ENCODE results near the gene PLCH2. TPM values are rescaled to one million over a fixed set of nuclear protein-coding genes. Genes with fewer than 3 reads are reported as not detected.

PLCH2 gene
- total and polyA plus RNA-seq, 4 donors = 3.3 to 19.0 (median 12.1) TPM

- WGBS (ENCODE audit: insufficient coverage) = 1% methylated on average over 28 of the region's 30 CpGs
- peaks cover 86% of the 10 kb centered on the region for H3K4me1 ChIP-seq (ENCODE audit: control insufficient read depth, insufficient read depth, low read length)
Observed at GRCh38 chr1:2466958-2467554, 9.0 kb upstream of the PLCH2 start.

GRCh38 chr1:2468041-2468472 is 8.0 kb upstream of the PLCH2 start:
- Histone ChIP-seq H3K4me1 (ENCODE audit: control insufficient read depth, insufficient read depth, low read length) (peaks cover 87% of the 10 kb centered on the region), H3K36me3 (ENCODE audit: control insufficient read depth, insufficient read depth, low read length) (peaks cover 21% of the 10 kb centered on the region), H3K4me3 (ENCODE audit: low read depth, low read length) (no peak overlapping the region), H3K27ac (ENCODE audit: low read depth, low read length) (no peak overlapping the region), H3K27me3 (ENCODE audit: control insufficient read depth, insufficient read depth, low read length) (peaks cover 5% of the 10 kb centered on the region), H3K9me3 (ENCODE audit: control insufficient read depth, insufficient read depth, low read length) (no peaks in the 10 kb centered on the region)
- DNase-seq (ENCODE audit: low read depth in 4 of 6, low spot score in 6 of 6) = no peak
- WGBS (ENCODE audit: insufficient coverage) = 39% methylated on average over 11 of the region's 14 CpGs

More at GRCh38 chr1:2466958-2467554, 9.0 kb upstream of the PLCH2 start:
- peak in 2 of 6 donors; percentile 66 to 71 for DNase-seq (ENCODE audit: low read depth in 4 of 6, low spot score in 6 of 6)
- Histone ChIP-seq H3K27ac (ENCODE audit: low read depth, low read length) (no peak overlapping the region), H3K27me3 (ENCODE audit: control insufficient read depth, insufficient read depth, low read length) (peaks cover 5% of the 10 kb centered on the region), H3K4me3 (ENCODE audit: low read depth, low read length) (no peak overlapping the region), H3K9me3 (ENCODE audit: control insufficient read depth, insufficient read depth, low read length) (no peaks in the 10 kb centered on the region), H3K36me3 (ENCODE audit: control insufficient read depth, insufficient read depth, low read length) (peaks cover 20% of the 10 kb centered on the region)

GRCh38 chr1:2468540-2468939 is 7.5 kb upstream of the PLCH2 start:
- Histone ChIP-seq H3K27ac (ENCODE audit: low read depth, low read length) (no peak overlapping the region), H3K36me3 (ENCODE audit: control insufficient read depth, insufficient read depth, low read length) (peaks cover 26% of the 10 kb centered on the region), H3K4me1 (ENCODE audit: control insufficient read depth, insufficient read depth, low read length) (peaks cover 87% of the 10 kb centered on the region), H3K27me3 (ENCODE audit: control insufficient read depth, insufficient read depth, low read length) (peaks cover 5% of the 10 kb centered on the region), H3K4me3 (ENCODE audit: low read depth, low read length) (no peak overlapping the region), H3K9me3 (ENCODE audit: control insufficient read depth, insufficient read depth, low read length) (no peaks in the 10 kb centered on the region)
- DNase-seq (ENCODE audit: low read depth in 4 of 6, low spot score in 6 of 6) = no peak
- WGBS (ENCODE audit: insufficient coverage) = 61% methylated on average over 9 of the region's 10 CpGs

GRCh38 chr1:2469103-2469940 is 6.8 kb upstream of the PLCH2 start:
- H3K9me3 ChIP-seq (ENCODE audit: control insufficient read depth, insufficient read depth, low read length) = no peaks in the 10 kb centered on the region
- no peak overlapping the region for H3K4me3 ChIP-seq (ENCODE audit: low read depth, low read length)
- H3K27me3 ChIP-seq (ENCODE audit: control insufficient read depth, insufficient read depth, low read length) = peaks cover 5% of the 10 kb centered on the region
- H3K27ac ChIP-seq (ENCODE audit: low read depth, low read length) = no peak overlapping the region
- no peak for DNase-seq (ENCODE audit: low read depth in 4 of 6, low spot score in 6 of 6)
- H3K36me3 ChIP-seq (ENCODE audit: control insufficient read depth, insufficient read depth, low read length) = peaks cover 30% of the 10 kb centered on the region
- WGBS (ENCODE audit: insufficient coverage) = 64% methylated on average over 24 of the region's 25 CpGs
- H3K4me1 ChIP-seq (ENCODE audit: control insufficient read depth, insufficient read depth, low read length) = peaks cover 88% of the 10 kb centered on the region

GRCh38 chr1:2470290-2471158 is 5.6 kb upstream of the PLCH2 start:
- H3K27me3 ChIP-seq (ENCODE audit: control insufficient read depth, insufficient read depth, low read length) = peaks cover 5% of the 10 kb centered on the region
- no peaks in the 10 kb centered on the region for H3K9me3 ChIP-seq (ENCODE audit: control insufficient read depth, insufficient read depth, low read length)
- peaks cover 31% of the 10 kb centered on the region for H3K36me3 ChIP-seq (ENCODE audit: control insufficient read depth, insufficient read depth, low read length)
- DNase-seq (ENCODE audit: low read depth in 4 of 6, low spot score in 6 of 6) = peak in 2 of 6 donors; percentile 73 to 86
- H3K4me1 ChIP-seq (ENCODE audit: control insufficient read depth, insufficient read depth, low read length) = peaks cover 89% of the 10 kb centered on the region
- no peak overlapping the region for H3K4me3 ChIP-seq (ENCODE audit: low read depth, low read length)
- no peak overlapping the region for H3K27ac ChIP-seq (ENCODE audit: low read depth, low read length)
- 19% methylated on average over 27 of the region's 27 CpGs for WGBS (ENCODE audit: insufficient coverage)

GRCh38 chr1:2471159-2471471 is 5.0 kb upstream of the PLCH2 start:
- Histone ChIP-seq H3K27ac (ENCODE audit: low read depth, low read length) (no peak overlapping the region), H3K9me3 (ENCODE audit: control insufficient read depth, insufficient read depth, low read length) (no peaks in the 10 kb centered on the region), H3K36me3 (ENCODE audit: control insufficient read depth, insufficient read depth, low read length) (peaks cover 25% of the 10 kb centered on the region), H3K4me1 (ENCODE audit: control insufficient read depth, insufficient read depth, low read length) (peaks cover 83% of the 10 kb centered on the region), H3K4me3 (ENCODE audit: low read depth, low read length) (no peak overlapping the region), H3K27me3 (ENCODE audit: control insufficient read depth, insufficient read depth, low read length) (peaks cover 2% of the 10 kb centered on the region)
- no peak for DNase-seq (ENCODE audit: low read depth in 4 of 6, low spot score in 6 of 6)
- 77% methylated on average over 7 of the region's 7 CpGs for WGBS (ENCODE audit: insufficient coverage)

GRCh38 chr1:2471587-2472001 is 4.5 kb upstream of the PLCH2 start:
- no peak overlapping the region for H3K27ac ChIP-seq (ENCODE audit: low read depth, low read length)
- H3K9me3 ChIP-seq (ENCODE audit: control insufficient read depth, insufficient read depth, low read length) = no peaks in the 10 kb centered on the region
- no peak overlapping the region for H3K4me3 ChIP-seq (ENCODE audit: low read depth, low read length)
- peaks cover 78% of the 10 kb centered on the region for H3K4me1 ChIP-seq (ENCODE audit: control insufficient read depth, insufficient read depth, low read length)
- 81% methylated on average over 15 of the region's 15 CpGs for WGBS (ENCODE audit: insufficient coverage)
- peaks cover 2% of the 10 kb centered on the region for H3K27me3 ChIP-seq (ENCODE audit: control insufficient read depth, insufficient read depth, low read length)
- peaks cover 28% of the 10 kb centered on the region for H3K36me3 ChIP-seq (ENCODE audit: control insufficient read depth, insufficient read depth, low read length)
- DNase-seq (ENCODE audit: low read depth in 4 of 6, low spot score in 6 of 6) = no peak

- Histone ChIP-seq H3K4me3 (ENCODE audit: low read depth, low read length) (no peak overlapping the region), H3K4me1 (ENCODE audit: control insufficient read depth, insufficient read depth, low read length) (peaks cover 73% of the 10 kb centered on the region), H3K27me3 (ENCODE audit: control insufficient read depth, insufficient read depth, low read length) (peaks cover 2% of the 10 kb centered on the region), H3K9me3 (ENCODE audit: control insufficient read depth, insufficient read depth, low read length) (no peaks in the 10 kb centered on the region), H3K36me3 (ENCODE audit: control insufficient read depth, insufficient read depth, low read length) (peaks cover 29% of the 10 kb centered on the region), H3K27ac (ENCODE audit: low read depth, low read length) (no peak overlapping the region)
- WGBS (ENCODE audit: insufficient coverage) = 48% methylated on average over 8 of the region's 17 CpGs
- DNase-seq (ENCODE audit: low read depth in 4 of 6, low spot score in 6 of 6) = no peak
Observed at GRCh38 chr1:2472109-2472508, 4.0 kb upstream of the PLCH2 start.

- peak in 1 of 6 donors; percentile 82 for DNase-seq (ENCODE audit: low read depth in 4 of 6, low spot score in 6 of 6)
- WGBS (ENCODE audit: insufficient coverage) = 67% methylated on average over 18 of the region's 25 CpGs
- Histone ChIP-seq H3K4me1 (ENCODE audit: control insufficient read depth, insufficient read depth, low read length) (peaks cover 68% of the 10 kb centered on the region), H3K27ac (ENCODE audit: low read depth, low read length) (no peak overlapping the region), H3K9me3 (ENCODE audit: control insufficient read depth, insufficient read depth, low read length) (no peaks in the 10 kb centered on the region), H3K36me3 (ENCODE audit: control insufficient read depth, insufficient read depth, low read length) (peaks cover 30% of the 10 kb centered on the region), H3K4me3 (ENCODE audit: low read depth, low read length) (no peak overlapping the region), H3K27me3 (ENCODE audit: control insufficient read depth, insufficient read depth, low read length) (peaks cover 2% of the 10 kb centered on the region)
Observed at GRCh38 chr1:2472561-2473177, 3.4 kb upstream of the PLCH2 start.
